KG1 (cell line): ENCODE data around the gene ARMC9.
"Not testable (repeated sequence)": the region's sequence is repeated elsewhere in the genome, so short reads cannot be mapped to it uniquely, and the experiment has no call there.

Experiments used
- DNase-seq: peaks from one replicate; lab custom pipeline; 2025; lab: John Stamatoyannopoulos, UW

ARMC9 gene

DNA sequence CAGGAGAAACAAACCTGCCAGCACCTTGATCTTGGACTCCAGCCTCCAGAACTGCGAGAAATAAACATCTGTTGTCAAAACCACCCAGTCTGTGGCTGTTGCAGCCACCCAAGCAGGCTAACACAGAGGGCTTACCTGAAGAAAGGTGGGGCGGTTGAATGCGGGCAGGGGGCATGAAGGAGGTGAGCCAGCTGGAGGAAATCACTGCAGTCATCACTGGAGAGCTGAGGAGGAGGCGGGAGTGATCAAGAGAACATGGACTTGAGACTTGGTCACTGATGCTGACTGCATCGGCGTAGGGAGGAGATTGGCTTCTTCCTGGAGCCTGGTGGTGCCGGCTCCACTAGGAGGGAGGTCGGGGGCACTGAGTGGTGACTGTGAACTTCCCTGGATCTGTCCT lies 14.6 kb upstream of the ARMC9 start:
- no peak for DNase-seq

DNA sequence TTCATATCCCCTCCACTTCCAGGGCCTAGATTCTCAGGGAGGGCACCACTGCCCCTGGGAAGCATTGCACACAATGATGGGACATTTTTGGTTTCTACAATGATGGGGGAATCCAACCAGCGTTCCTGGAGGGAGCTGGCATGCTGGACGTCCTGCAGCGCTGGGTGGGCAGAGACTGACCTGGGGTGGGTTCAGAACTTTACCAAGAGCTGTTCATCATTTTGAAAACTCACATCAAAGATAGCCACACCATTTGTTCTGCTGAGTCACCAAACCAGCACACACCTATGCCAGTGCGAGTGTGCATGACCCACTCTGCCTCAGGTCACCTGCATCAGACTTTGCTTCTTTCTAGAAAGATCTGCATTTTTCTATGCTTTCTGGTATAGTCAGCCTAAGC lies 14.1 kb upstream of the ARMC9 start:
- DNase-seq: no peak

DNA sequence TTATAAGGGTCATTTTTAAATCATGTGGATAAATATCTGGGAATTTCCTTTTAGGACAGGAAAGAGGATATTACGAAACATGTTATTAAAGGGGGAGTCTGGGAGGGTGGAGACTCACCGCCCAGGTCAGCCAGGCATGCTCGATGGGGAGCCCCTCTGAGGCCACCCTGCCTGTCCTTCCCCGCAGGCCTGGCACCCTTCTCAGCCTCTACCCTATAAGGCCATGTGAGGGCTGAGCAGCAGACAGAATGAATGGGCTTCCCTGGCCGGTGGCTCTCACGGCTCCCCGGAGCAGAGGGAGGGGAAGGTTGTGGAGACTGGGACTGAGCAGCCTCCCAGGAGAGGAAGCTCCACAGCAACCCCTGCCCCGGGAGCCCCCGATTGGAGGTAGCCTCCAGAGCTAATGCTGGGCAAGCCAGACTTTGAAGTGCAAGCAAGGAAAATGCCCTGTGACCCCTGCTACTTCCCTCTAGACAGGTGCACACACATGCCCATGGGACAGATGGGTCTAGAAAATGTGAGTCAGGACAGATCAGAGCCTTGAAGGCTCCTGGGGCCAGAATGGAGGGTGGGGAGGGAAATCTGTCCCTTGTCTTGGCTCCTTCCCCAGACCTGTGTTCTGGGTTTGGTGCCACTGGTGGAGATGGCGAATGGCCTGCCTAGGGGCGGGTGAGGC lies 13.2 kb upstream of the ARMC9 start:
- no peak for DNase-seq

DNA sequence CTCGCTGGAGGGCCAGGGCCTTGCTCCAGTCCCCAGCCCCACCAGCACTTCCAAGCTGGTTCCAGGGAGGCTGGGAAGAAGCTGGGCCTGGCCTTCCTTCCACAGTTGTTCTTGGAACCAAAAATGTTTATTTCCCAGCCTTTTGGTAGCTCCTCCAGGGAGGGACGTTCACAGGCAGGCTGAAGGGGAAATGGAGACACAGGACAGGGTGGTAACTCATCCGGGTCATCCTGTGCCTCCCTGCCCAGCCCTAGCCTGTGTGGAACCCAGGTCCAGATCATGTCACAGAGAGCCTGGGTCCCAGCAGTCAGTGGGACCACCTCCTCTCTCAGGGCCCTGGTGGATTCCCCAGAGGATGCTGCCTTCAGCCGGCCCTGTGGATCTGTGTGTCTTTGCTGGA lies 12.5 kb upstream of the ARMC9 start:
- no peak for DNase-seq

DNA sequence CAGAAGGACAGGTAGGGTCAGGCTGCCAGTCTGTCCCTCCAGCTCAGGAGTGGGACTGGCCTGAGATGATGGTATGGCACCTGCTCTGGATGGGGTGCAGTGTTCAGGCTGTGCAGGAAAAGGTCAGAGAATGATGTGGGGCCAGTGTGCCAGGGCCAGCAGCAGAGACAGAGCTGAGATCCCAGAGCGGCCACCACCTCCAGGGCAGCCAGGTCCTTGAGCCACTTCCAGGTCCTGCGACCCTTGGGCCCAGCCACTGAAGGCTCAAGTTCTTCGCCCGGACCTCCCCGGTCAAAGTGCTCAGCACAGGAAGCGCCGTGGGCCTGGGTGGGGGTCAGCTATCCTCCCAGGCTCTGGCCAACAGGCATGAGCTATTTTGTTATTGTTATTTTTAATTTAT lies 12.1 kb upstream of the ARMC9 start:
- DNase-seq: no peak

DNA sequence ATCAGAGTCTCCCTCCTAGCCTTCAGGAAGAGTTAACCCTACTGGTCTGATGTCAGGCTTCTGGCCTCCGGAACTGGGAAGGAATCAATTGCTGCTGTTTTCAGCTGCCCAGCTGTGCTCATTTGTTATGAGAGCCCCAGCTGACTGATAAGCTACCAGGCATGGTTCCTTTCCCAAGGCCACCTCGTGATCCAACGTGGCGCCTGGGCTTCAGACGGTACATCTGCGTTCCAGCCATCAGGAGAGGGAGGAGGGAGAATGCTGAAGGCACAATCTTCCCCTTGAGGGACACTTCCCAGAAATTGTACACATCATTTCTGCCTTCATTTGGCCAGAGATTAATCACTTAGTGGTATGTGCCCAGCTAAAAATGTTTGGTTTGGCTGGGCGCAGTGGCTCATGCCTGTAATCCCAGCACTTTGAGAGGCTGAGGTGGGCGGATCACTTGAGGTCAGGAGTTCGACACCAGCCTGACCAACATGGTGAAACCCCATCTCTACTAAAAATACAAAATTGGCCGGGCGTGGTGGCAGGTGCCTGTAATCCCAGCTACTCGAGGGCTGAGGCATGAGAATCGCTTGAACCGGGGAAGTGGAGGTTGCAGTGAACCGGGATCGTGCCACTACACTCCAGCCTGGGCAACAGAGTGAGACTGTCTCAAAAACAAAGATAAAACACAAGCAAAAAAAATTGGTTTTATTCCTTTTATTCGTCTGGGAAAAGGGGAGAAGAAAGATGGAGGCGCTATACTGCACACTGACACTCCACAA lies 10.5 kb upstream of the ARMC9 start:
- DNase-seq: no peak

DNA sequence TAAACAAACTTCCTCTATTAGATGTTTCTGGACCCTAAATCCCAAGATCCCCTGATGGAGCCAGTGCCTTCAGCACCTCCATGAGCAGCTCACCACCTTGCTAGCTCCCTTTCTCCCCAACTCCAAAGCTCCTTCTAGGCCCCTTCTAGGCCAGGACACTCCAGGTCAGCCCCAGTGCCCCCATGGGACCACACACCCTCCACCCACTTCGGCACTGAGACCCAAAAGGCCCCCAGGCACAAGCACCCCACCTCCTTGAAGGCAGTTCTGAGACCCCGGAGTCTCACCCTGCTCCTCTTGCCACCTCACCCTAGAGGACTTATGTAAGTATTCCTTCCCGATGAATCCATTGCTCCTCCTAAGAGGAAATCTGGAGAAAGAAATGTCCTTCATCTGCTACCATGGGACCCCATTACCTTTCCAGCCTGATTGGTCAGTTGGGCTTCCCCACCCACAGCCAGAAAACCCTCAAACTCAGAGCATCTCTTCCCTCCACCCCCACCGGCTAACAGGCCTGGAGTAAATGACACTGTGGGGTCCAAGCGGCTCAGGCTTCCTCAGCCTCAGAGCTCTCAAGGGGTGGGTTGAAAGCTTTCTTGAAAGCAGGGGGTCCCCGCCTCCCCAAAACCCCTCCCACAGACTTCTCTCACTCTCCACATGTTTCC lies 9.8 kb upstream of the ARMC9 start:
- DNase-seq: no peak

DNA sequence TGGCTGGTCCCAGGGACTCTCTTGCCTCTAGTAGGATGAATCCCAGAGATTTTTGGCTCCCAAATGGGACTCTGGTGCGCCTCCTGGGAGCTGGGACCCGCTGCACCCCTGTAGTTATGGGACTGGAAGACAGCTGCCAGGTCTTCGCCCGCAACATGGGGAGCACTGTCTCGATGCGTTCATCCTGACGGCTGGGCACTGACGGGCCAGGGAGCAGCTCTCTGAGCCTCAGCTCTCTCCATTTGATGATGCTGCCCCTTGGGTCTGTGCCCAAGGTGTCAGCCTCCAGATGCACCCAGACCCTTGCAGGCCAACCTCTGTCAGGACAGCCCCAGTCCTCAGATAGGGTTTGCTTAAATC lies 9.3 kb upstream of the ARMC9 start:
- DNase-seq: no peak

DNA sequence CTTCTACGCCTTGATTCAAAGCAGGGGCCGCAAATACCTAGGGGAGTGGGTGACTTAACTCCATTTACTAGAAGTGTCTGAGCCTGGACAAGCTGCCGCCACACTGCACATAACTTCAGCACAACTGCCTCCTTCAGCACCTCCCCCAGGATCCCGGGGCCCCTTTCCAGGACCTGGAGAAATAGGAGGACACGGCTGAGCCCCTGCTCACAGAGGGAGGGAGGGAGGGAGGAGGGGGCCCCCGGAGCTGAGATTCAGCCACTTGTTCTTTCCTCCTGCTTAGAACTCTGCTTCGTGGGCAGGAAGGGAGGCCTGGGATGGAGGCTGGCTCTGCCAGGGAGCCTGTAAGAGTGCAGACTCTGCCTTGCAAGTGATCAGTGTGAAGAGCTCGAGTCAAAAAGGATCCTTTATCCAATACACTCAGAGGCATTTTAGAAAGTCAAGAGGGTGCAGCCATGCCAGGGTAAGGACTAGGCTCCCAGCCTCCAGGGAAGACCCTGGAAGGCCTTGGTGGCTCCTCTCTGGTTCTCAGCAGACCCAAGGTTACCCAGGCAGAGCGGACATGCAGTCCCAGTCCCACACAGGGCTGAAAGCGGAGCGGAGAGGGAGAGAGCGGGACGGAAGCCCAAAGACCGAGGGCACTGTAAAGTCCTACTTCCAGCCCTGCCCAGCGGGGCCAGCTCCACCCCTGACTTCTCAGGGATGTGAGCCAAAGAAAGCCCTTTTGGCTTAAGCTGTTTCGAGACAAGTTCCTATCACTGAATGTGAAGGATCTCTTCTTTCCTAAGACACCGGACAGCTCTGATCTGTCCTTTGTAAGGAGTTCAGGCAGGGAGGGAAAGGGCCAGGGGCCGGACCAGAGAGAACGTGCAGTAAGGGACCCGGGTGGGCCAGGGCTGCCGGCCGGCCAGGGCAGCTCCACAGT lies 8.6 kb upstream of the ARMC9 start:
- DNase-seq: no peak

DNA sequence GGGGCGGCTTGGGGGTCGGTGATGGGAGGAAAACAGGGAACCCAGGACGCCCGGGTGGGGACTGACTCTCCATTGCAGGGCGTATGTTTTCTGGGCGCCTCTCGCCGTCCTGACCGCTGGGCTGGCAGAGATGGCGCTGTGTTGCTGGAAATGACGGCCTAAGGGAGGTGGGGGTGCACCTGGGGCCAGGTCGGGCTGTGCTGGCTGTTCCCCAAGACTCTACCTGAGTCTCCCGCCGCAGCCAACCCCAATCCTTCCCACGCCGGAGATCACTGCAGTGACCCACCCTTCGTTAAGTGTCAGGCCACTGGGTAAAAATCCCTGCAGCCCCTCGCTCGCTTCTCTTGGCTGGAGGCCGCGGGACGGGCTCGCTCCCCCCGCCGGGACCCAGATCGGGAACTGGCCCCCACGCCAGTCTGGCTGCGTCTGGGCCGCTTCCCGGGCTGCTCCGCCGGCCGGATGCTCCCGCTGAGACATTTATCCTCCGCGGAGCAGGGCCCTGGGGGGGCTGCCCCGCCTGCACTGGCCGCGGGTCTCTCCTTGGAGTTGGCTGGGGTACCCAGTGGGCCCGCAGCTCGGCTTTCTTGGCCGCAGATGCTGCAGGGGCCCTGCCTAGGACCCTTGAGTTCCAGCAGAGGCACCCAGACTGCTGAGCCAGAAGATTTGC lies 7.8 kb upstream of the ARMC9 start:
- no peak for DNase-seq

DNA sequence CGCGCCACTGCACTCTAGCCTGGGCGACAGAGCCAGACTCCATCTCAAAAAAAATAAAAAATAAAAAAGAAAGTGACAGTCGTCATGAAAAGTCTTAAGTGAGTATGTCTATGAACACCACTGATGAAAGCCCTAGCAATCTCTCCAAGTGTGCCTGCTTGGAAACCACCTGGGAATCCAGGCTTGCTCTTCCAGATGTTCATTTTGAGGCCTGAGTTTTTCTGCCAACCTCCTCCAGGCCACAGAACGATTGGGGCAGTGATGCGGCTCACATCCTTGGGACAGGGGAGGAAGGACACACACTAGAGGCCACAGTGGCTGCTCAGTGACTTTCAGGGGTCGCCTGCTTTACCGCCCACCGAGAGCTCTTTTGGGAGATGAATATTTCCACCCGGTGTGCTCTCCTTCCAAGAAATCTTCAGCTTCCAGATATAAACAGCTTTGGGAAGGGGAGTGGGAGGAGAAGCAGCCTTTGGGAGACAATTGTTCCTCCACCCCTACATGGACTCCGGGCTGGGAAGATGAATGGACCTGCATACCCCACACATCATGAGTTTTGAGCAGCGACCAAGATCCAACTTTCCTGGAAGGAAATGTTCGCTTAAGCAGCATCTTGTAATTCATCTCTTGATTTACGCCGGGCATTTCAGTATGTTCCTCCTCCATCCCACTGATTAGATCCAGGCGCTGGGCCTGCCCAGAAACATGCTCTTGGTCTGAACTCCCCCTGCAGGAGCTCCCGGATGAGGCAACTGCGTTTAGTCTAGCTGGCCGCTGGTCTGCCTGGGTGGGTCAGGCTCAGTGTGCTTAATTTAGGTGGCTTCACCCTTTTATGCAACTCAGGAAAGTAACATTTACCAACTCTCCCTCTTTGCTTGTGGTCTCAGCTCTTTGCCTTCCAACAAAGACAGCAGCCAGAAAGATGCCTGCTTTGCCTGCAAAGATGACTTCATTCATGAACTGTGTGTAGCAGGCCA lies 6.2 kb upstream of the ARMC9 start:
- DNase-seq: no peak

DNA sequence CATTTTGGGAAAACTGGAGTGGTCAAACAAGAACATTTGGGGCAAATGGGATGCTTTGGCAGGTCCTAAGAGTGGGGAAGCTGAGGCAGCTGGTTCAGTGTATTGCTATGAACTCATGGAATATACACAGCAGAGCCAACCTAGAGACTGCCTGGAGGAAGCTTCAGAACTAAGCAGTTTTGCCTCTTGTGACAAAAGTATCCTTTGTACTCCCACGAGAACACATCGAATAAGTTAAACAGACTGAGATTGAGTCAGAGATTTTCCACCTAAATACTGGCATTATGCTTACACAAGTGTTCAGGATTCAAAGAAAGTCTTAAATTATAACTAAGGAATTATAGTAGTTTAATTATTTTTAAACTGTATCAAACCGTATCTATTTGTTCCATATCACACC lies 5.2 kb upstream of the ARMC9 start:
- no peak for DNase-seq

DNA sequence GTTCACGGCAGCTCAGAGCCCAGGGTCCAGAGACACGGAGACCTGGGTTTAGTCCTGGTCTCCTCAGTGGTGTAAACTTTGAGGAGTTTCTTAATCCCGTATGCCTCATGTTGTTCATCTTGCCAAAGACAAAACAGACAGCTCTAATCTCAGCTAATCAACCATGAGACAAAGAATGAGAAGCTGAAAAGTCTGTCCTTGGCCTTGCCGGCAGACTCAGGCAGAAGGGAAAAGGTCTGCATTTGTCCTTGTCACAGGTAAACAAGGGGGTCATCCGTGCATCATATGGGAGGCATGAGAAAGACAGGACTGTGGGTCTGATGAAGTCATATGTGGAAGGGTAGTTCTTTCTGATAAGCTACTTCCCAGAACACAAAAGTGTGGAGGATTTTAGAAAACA lies 1.8 kb upstream of the ARMC9 start:
- DNase-seq: no peak

DNA sequence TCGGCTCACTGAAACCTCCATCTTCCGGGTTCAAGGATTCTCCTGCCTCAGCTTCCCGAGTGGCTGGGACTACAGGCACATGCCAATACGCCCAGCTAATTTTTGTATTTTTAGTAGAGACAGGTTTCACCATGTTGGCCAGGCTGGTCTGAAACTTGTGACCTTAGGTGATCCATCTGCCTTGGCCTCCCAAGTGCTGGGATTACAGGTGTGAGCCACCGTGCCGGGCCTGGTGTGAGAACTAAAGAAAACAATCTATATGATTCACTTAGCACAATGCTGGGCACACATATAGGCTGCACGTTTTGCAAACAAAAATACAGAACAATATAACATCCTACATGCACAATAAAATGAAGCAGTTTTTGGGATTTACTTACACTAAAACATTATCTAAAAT lies 1.2 kb upstream of the ARMC9 start:
- not testable (repeated sequence) for DNase-seq

DNA sequence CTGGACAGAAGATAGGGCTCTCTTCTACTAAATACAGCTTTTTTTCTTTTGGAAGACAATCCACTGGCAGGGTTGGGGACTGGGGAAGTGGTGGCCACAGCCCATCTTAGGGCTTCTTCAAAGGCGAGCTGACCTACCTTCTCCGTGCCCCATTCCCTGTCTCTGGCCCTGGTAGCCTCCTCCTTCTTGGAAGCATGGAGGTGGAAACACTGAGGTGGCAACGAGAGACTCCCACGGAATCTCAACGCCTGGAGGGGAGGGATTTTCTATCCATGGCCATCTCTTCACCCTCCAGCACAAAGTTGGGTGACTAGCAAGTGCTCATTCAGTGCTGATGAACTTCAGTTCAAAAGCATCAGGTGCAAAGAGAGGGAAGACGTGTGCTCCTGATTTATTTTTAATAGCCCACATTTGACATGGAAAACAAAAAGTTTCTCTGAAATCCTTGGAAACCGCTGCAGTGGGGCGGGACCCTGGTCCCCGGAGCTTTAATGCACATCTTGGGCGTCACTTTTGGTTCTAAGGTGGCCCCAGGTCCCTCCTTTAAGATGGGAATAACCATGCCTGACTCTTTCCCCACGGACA lies 633 bp upstream of the ARMC9 start:
- DNase-seq: no peak

DNA sequence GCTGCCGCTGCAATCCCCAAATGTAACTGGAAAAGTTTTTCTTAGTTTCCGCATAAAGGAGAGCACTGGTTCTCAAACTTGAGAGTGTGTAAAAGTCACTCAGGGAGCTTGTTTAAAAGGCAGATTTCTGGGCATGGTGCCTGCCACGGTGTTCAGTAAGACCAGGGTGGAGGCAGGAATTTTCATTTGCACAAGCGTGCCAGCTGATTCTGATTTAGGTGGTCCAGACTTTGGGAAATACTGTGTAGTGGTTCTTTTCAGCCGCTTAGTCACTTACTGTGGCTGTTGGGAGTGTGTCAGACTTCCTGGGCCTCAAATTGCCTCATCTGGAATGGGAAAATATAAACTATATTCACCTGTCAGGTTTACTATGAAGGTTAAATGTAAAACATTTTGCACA lies 788 bp downstream of the ARMC9 start:
- DNase-seq: no peak

DNA sequence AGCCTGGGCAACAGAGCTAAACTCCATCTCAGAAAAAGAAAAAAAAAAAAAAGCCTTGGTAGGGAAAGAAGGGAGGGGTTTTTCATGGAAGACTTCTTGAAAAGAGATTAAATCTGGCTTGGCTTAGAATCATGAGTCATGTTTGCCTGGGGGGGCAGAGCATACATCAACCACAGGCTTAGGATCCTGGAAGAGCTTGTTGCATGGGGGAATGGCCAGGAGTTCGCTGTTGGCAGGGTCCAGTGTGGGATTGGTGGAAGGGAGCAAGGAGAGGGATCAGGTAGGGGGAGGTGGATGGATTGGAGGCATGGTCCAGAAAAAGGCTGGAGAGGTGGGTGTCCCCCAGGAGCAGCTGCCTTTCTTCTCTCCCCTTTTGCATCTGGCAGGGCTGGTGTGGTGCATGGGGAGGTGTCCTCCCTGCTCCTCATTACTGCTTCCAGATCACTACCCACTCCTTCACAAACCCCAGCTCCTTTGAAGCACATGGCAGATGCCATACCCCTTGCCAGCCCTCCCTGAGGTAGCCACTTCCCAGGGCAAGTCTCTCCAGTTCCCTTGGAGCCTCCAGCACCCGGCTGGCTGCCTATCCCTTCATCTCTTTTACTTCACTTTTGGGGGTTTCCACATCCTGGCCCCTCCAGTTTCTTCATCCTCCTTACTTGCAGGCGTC lies 2.5 kb downstream of the ARMC9 start:
- no peak for DNase-seq

DNA sequence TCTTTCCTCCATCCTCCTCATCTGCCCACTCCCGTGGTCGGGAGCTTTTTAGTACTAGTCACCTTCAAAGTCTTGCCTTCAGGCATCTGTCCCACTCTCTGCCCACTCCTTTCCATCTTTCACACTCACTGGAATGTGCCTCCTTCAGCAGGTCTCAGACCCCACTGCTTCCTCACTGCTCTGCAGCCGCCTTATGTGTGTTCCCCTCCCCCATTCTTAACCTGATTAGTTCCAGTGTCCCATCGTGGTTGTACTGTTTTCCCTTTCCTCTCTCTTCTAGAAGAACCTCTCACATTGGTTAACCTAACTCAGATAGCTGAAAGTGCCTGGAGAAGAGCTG lies 3.0 kb downstream of the ARMC9 start:
- no peak for DNase-seq

DNA sequence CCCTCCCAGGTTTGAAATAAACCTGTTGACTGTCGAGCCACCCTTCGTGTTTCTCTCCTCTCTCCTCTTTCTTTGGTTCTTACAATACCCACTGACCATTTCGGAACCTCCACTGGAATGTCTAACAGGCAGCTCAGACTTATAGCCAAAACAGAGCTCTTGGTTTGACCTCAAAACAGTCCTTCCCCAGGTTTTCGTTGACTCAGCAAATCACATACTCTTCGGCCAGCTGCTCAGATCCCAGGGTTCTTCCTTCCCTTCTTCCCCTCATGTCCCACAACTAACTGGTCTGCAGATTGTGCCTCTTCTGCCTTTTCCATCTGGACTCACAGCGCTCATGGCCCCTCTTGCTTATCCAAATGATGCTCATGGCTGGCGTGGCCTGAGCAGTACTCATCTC lies 4.7 kb downstream of the ARMC9 start:
- no peak for DNase-seq

DNA sequence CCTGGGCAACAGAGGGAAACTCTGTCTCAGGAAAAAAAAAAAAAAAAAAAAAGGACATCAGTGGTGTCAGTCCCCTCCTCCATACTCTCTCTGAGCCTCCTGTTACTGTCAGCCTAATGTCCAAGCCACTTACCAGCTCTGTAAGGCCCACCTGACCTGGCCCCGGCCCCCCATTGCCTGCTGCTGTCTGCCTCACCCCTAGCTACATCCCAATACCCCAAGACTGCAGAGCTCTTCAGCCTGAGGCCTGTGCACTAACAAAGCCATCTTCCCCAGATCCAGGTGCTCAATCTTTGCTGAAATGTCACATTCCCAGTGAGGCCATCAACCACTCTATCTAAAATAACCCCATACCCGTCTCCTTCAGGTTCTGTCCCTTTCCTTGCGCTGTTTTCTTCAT lies 5.7 kb downstream of the ARMC9 start:
- DNase-seq: no peak
